Endodermal cell (in vitro differentiated cells): ENCODE data around the gene SCD5. TPM values are rescaled to one million over a fixed set of nuclear protein-coding genes. Genes with fewer than 3 reads are reported as not detected.

Source experiments
- DNase-seq: peaks from one replicate; pipeline ENCODE4 v3.0.0-alpha.2; 2017
- H3K27ac ChIP-seq: 2 replicates; pipeline ENCODE4 v1.5.1; 2013; ENCODE audit warnings: mild to moderate bottlenecking, low read depth, low read length, moderate library complexity
- H3K27me3 ChIP-seq: 2 replicates; pipeline ENCODE4 v1.6.1; 2013; ENCODE audit warnings: mild to moderate bottlenecking, low read length, moderate library complexity; ENCODE audit not compliant: insufficient read depth, control insufficient read depth, poor library complexity, severe bottlenecking
- H3K36me3 ChIP-seq: 2 replicates; pipeline ENCODE4 v1.7.0; 2013; ENCODE audit warnings: mild to moderate bottlenecking, low read length, moderate library complexity; ENCODE audit not compliant: control insufficient read depth, insufficient read depth
- H3K4me1 ChIP-seq: one replicate; pipeline ENCODE4 v1.7.0; 2013; ENCODE audit warnings: low read length; ENCODE audit not compliant: control insufficient read depth, insufficient read depth
- H3K4me3 ChIP-seq: 2 replicates; pipeline ENCODE4 v1.5.1; 2013; ENCODE audit warnings: mild to moderate bottlenecking, low read length, moderate library complexity
- H3K9ac ChIP-seq: 2 replicates; pipeline ENCODE4 v1.6.1; 2013; ENCODE audit warnings: mild to moderate bottlenecking, low read length, moderate library complexity; ENCODE audit not compliant: poor library complexity, severe bottlenecking; ENCODE audit errors: extremely low read depth
- H3K9me3 ChIP-seq: 2 replicates; pipeline ENCODE4 v1.6.1; 2013; ENCODE audit warnings: mild to moderate bottlenecking, low read length, moderate library complexity; ENCODE audit not compliant: control insufficient read depth
- H3K27ac Mint-ChIP-seq: 2 replicates; pipeline ENCODE4 v1.8.0; 2020; ENCODE audit warnings: mixed read lengths
- H3K27me3 Mint-ChIP-seq: 2 replicates; pipeline ENCODE4 v1.8.0; 2021; ENCODE audit warnings: mild to moderate bottlenecking, mixed read lengths; ENCODE audit not compliant: insufficient read depth
- H3K36me3 Mint-ChIP-seq: 2 replicates; pipeline ENCODE4 v1.8.0; 2020; ENCODE audit warnings: low read depth, mixed read lengths
- H3K4me1 Mint-ChIP-seq: 2 replicates; pipeline ENCODE4 v1.8.0; 2020; ENCODE audit warnings: mixed read lengths
- H3K4me3 Mint-ChIP-seq: 2 replicates; pipeline ENCODE4 v1.8.0; 2020; ENCODE audit warnings: mild to moderate bottlenecking, moderate library complexity, mixed read lengths
- H3K9me3 Mint-ChIP-seq: 2 replicates; pipeline ENCODE4 v1.8.0; 2020; ENCODE audit warnings: mild to moderate bottlenecking, mixed read lengths
- WGBS, 2 experiments: methylation state at CpG; one replicate each; pipeline versions ENCODE4 v1.1.5 to v1.1.7; 2013; ENCODE audit warnings: missing lambda C conversion rate in 2 of 2, mixed read lengths in 1 of 2; ENCODE audit not compliant: insufficient coverage in 1 of 2, insufficient read length in 1 of 2; 5-methylcytosine and 5-hydroxymethylcytosine counted together
- total RNA-seq, 2 donors: library from RNA; stranded (reverse); fragmentation: NEBNext Ultra II Directional in 1 of 2; extraction: Animal tissue kit (Norgen Biotek cat#: 25700) in 1 of 2; gene quantifications; 2 replicates in 1 of 2; 3 replicates in 1 of 2; pipeline ENCODE4 v1.2.1, GENCODE V29; 2021
- TF ChIP-seq, protein P1 (sequence below): fragments of 200-600 bp; sonication (generic); conservative IDR thresholded peaks from 2 replicates; pipeline ENCODE4 v1.5.0; 2021; ENCODE audit warnings: antibody characterized with exemption, mild to moderate bottlenecking

SCD5 gene
- total RNA-seq, 2 donors from 2014 or later = 3.2 to 5.2 TPM

DNA sequence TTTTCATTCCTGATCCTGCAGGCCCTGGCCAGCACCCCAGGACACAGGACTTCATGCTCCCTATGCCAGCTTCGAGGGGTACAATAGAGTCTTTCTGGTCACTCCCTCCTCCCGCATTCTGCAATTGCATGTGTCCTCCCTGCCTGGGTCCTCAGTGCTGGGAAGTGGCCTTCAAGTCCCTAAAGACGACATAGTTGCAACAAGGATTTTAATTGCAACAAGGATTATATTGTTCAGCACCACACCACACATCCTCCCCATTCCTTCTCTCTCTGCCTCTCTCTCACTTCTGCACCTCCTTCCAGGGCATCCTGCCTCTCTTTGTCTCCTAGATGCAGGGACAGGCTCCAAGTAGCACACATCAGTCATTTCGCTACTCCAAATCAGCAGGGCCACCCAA is 25.5 kb downstream of the SCD5 start:
- no peaks in the 10 kb centered on the region for H3K9me3 Mint-ChIP-seq
- H3K4me3 Mint-ChIP-seq = no peak overlapping the region
- Histone ChIP-seq H3K36me3 (peaks cover 3% of the 10 kb centered on the region), H3K9me3 (no peaks in the 10 kb centered on the region), H3K4me1 (peaks cover 9% of the 10 kb centered on the region), H3K4me3 (no peak overlapping the region), H3K27me3 (peaks cover 15% of the 10 kb centered on the region), H3K27ac (no peak overlapping the region), H3K9ac (no peak overlapping the region)
- 50 to 69% methylated on average over 2 to 4 of the region's 4 CpGs for WGBS, 2 experiments
- no peaks in the 10 kb centered on the region for H3K36me3 Mint-ChIP-seq
- H3K4me1 Mint-ChIP-seq = peaks cover 10% of the 10 kb centered on the region
- peaks cover 44% of the 10 kb centered on the region for H3K27me3 Mint-ChIP-seq
- TF ChIP-seq, protein P1, sequence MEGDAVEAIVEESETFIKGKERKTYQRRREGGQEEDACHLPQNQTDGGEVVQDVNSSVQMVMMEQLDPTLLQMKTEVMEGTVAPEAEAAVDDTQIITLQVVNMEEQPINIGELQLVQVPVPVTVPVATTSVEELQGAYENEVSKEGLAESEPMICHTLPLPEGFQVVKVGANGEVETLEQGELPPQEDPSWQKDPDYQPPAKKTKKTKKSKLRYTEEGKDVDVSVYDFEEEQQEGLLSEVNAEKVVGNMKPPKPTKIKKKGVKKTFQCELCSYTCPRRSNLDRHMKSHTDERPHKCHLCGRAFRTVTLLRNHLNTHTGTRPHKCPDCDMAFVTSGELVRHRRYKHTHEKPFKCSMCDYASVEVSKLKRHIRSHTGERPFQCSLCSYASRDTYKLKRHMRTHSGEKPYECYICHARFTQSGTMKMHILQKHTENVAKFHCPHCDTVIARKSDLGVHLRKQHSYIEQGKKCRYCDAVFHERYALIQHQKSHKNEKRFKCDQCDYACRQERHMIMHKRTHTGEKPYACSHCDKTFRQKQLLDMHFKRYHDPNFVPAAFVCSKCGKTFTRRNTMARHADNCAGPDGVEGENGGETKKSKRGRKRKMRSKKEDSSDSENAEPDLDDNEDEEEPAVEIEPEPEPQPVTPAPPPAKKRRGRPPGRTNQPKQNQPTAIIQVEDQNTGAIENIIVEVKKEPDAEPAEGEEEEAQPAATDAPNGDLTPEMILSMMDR = no peak
- H3K27ac Mint-ChIP-seq = no peak overlapping the region
- DNase-seq = peak; percentile 14

DNA sequence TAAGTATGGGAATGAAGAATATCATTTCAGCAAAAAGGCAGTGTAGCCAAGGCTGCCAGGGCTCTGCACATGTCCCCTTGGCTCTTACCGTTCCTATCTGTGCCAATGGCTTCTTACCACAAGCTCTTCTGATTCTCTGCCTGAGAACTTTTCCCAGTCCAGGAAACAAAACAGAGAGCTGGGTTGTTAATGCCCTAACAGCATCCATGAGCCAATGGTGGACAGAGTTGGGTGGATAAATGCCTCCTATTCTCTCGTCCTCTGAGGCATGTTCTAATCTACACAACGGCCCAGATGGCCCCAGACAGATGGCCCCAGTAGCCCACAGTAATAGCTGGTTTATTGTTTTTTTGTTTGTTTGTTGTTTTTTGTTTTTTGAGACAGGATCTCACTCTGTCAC is 28.0 kb downstream of the SCD5 start:
- TF ChIP-seq, protein P1 = no peak
- peaks cover 2% of the 10 kb centered on the region for H3K36me3 Mint-ChIP-seq
- no peak overlapping the region for H3K4me3 Mint-ChIP-seq
- Histone ChIP-seq H3K9ac (no peak overlapping the region), H3K27me3 (peaks cover 15% of the 10 kb centered on the region), H3K4me3 (no peak overlapping the region), H3K9me3 (peaks cover 6% of the 10 kb centered on the region), H3K36me3 (peaks cover 3% of the 10 kb centered on the region), H3K4me1 (peaks cover 6% of the 10 kb centered on the region), H3K27ac (no peak overlapping the region)
- H3K9me3 Mint-ChIP-seq = peaks cover 11% of the 10 kb centered on the region
- H3K27ac Mint-ChIP-seq = no peak overlapping the region
- 83 to 93% methylated on average over 3 of the region's 3 CpGs for WGBS, 2 experiments
- peaks cover 10% of the 10 kb centered on the region for H3K4me1 Mint-ChIP-seq
- DNase-seq = peak; percentile 12
- peaks cover 35% of the 10 kb centered on the region for H3K27me3 Mint-ChIP-seq

DNA sequence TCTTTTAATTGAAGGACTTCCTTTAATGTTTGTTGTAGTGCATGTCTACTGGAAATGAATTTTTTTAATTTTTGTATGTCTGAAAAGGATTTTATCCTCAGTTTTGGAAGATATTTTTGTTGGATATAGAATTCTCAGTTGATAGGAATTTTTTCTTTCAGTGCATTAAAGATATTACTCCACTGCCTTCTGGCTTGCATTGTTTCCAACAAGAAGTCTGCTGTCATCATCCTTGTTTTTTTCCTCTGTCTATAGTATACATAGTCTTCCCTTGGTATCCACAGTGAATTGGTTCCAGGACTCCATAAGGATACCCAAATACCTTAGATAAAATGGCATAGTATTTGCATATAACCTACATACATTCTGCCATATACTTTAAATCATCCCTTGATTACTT is 33.5 kb downstream of the SCD5 start:
- TF ChIP-seq, protein P1 = no peak
- no peaks in the 10 kb centered on the region for H3K4me1 ChIP-seq
- no peak overlapping the region for H3K27ac ChIP-seq
- no peak overlapping the region for H3K4me3 ChIP-seq
- Mint-ChIP-seq H3K9me3 (peaks cover 23% of the 10 kb centered on the region), H3K27me3 (peaks cover 20% of the 10 kb centered on the region), H3K4me3 (no peak overlapping the region), H3K4me1 (no peaks in the 10 kb centered on the region), H3K36me3 (peaks cover 2% of the 10 kb centered on the region), H3K27ac (no peak overlapping the region)
- H3K9me3 ChIP-seq = peaks cover 20% of the 10 kb centered on the region
- no peak for DNase-seq
- H3K9ac ChIP-seq = no peak overlapping the region
- H3K27me3 ChIP-seq = peaks cover 8% of the 10 kb centered on the region
- no peaks in the 10 kb centered on the region for H3K36me3 ChIP-seq
